OCI-LY1 (cell line): ENCODE measurements around the gene KIR2DL3.
"Not testable (repeated sequence)": the region's sequence is repeated elsewhere in the genome, so short reads cannot be mapped to it uniquely, and the experiment has no call there.

Source experiments
- H2AFZ ChIP-seq: fragments of 200-600 bp; sonication (generic), shearing (Covaris generic); 2 replicates; pipeline ENCODE4 v1.6.0; 2014; ENCODE audit warnings: antibody characterized with exemption, mild to moderate bottlenecking, low read length
- H3F3A ChIP-seq: fragments of 200-600 bp; sonication (generic), shearing (Covaris generic); 2 replicates; pipeline ENCODE4 v1.6.0; 2014; ENCODE audit warnings: mild to moderate bottlenecking, antibody characterized with exemption, low read length, moderate library complexity; ENCODE audit not compliant: insufficient read depth
- H3K27ac ChIP-seq: fragments of 200-600 bp; sonication (generic); 2 replicates; pipeline ENCODE4 v1.5.1; 2014; ENCODE audit warnings: low read length, mixed run types, mild to moderate bottlenecking, low read depth; ENCODE audit not compliant: poor library complexity, severe bottlenecking
- H3K27me3 ChIP-seq: fragments of 200-600 bp; sonication (generic); 2 replicates; pipeline ENCODE4 v1.6.0; 2014; ENCODE audit warnings: antibody characterized with exemption, mild to moderate bottlenecking, low read length, moderate library complexity; ENCODE audit not compliant: insufficient read depth
- H3K36me3 ChIP-seq: fragments of 200-600 bp; sonication (generic); 2 replicates; pipeline ENCODE4 v1.6.1; 2014; ENCODE audit warnings: mild to moderate bottlenecking, antibody characterized with exemption, low read length, moderate library complexity, mixed read lengths; ENCODE audit not compliant: insufficient read depth
- H3K4me1 ChIP-seq: fragments of 200-600 bp; sonication (generic); 2 replicates; pipeline ENCODE4 v1.5.1; 2014; ENCODE audit warnings: mild to moderate bottlenecking, low read length, moderate library complexity; ENCODE audit not compliant: insufficient read depth, severe bottlenecking
- H3K4me2 ChIP-seq: fragments of 200-600 bp; sonication (generic), shearing (Covaris generic); 2 replicates; pipeline ENCODE4 v1.6.1; 2014; ENCODE audit warnings: low read length
- H3K4me3 ChIP-seq: fragments of 200-600 bp; sonication (generic); 2 replicates; pipeline ENCODE4 v1.5.1; 2014; ENCODE audit warnings: low read length, low read depth, mild to moderate bottlenecking, mixed read lengths; ENCODE audit not compliant: poor library complexity, severe bottlenecking
- H3K79me2 ChIP-seq: fragments of 200-600 bp; shearing (Covaris generic); 2 replicates; pipeline ENCODE4 v1.6.1; 2016; ENCODE audit warnings: mixed run types, low read length, mixed read lengths; ENCODE audit not compliant: insufficient read depth
- H3K9ac ChIP-seq: fragments of 200-600 bp; sonication (generic), shearing (Covaris generic); 2 replicates; pipeline ENCODE4 v1.6.1; 2014; ENCODE audit warnings: mild to moderate bottlenecking, low read length, mixed read lengths
- H3K9me2 ChIP-seq: fragments of 200-600 bp; sonication (generic), shearing (Covaris generic); 2 replicates; pipeline ENCODE4 v1.6.1; 2014; ENCODE audit warnings: low read depth, mild to moderate bottlenecking, low read length, mixed read lengths
- H3K9me3 ChIP-seq: fragments of 200-600 bp; shearing (Covaris generic); 2 replicates; pipeline ENCODE4 v1.6.1; 2014; ENCODE audit warnings: low read length, mixed read lengths
- H4K20me1 ChIP-seq: fragments of 200-600 bp; sonication (generic), shearing (Covaris generic); 2 replicates; pipeline ENCODE4 v1.6.0; 2016; ENCODE audit warnings: mild to moderate bottlenecking, low read length; ENCODE audit not compliant: insufficient read depth

The KIR2DL3 gene

GRCh38 chr19:54770511-54770910, 32.2 kb downstream of the KIR2DL3 start:
- H3K27ac ChIP-seq, H3K4me3 ChIP-seq, H3K4me2 ChIP-seq, H3K27me3 ChIP-seq, H3K9ac ChIP-seq, H3F3A ChIP-seq, H3K9me2 ChIP-seq, H3K79me2 ChIP-seq, H3K36me3 ChIP-seq, H2AFZ ChIP-seq, H3K9me3 ChIP-seq, H4K20me1 ChIP-seq, H3K4me1 ChIP-seq: not testable (repeated sequence)

GRCh38 chr19:54771018-54771960, 33.0 kb downstream of the KIR2DL3 start:
- not testable (repeated sequence) for H3K4me1 ChIP-seq, H3K79me2 ChIP-seq, H3K27me3 ChIP-seq, H3K9ac ChIP-seq, H3K36me3 ChIP-seq, H3F3A ChIP-seq, H2AFZ ChIP-seq, H3K27ac ChIP-seq, H3K9me2 ChIP-seq, H3K4me2 ChIP-seq, H3K4me3 ChIP-seq, H4K20me1 ChIP-seq, H3K9me3 ChIP-seq

DNA sequence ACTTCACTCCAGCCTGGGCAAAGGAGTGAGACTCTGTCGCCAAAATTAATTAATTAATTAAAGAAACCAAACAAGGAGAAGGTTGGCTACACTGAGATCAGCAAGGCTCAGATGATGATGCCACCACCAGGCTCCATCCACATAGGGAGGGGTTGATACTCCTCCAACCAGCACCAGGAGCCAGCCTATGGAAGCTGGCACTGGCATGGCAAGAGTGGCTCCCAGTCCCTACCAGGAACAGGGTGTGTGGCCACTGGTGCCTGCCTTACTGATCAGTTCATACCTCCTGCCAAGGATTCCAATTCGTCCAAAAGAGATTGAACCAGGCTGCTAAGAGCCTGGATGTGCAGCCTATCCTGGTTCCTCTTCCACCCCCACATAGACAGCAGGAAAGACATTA, 34.4 kb downstream of the KIR2DL3 start:
- H3K9me3 ChIP-seq, H4K20me1 ChIP-seq, H3K4me3 ChIP-seq, H3K9me2 ChIP-seq, H3K27me3 ChIP-seq, H3K79me2 ChIP-seq, H3K27ac ChIP-seq, H2AFZ ChIP-seq, H3F3A ChIP-seq, H3K4me1 ChIP-seq, H3K36me3 ChIP-seq, H3K9ac ChIP-seq, H3K4me2 ChIP-seq: not testable (repeated sequence)

- not testable (repeated sequence) for H3K4me1 ChIP-seq, H3K36me3 ChIP-seq, H3K9ac ChIP-seq, H3K9me3 ChIP-seq, H3K9me2 ChIP-seq, H3K4me2 ChIP-seq, H3K27ac ChIP-seq, H2AFZ ChIP-seq, H3F3A ChIP-seq, H3K79me2 ChIP-seq, H3K27me3 ChIP-seq, H4K20me1 ChIP-seq, H3K4me3 ChIP-seq
These were observed 36.9 kb downstream of the KIR2DL3 start for GRCh38 chr19:54775095-54775815.

GRCh38 chr19:54775830-54776229, 37.5 kb downstream of the KIR2DL3 start:
- not testable (repeated sequence) for H4K20me1 ChIP-seq, H3K4me2 ChIP-seq, H3K36me3 ChIP-seq, H3K4me3 ChIP-seq, H3K27me3 ChIP-seq, H3K9me2 ChIP-seq, H3K27ac ChIP-seq, H3K9me3 ChIP-seq, H3F3A ChIP-seq, H3K9ac ChIP-seq, H3K4me1 ChIP-seq, H2AFZ ChIP-seq, H3K79me2 ChIP-seq

GRCh38 chr19:54777851-54778250, 39.5 kb downstream of the KIR2DL3 start:
- not testable (repeated sequence) for H3F3A ChIP-seq

GRCh38 chr19:54778896-54779295, 40.6 kb downstream of the KIR2DL3 start:
- not testable (repeated sequence) for H3K9me2 ChIP-seq, H3K36me3 ChIP-seq, H3K9ac ChIP-seq, H3K79me2 ChIP-seq, H4K20me1 ChIP-seq, H2AFZ ChIP-seq, H3F3A ChIP-seq, H3K27me3 ChIP-seq, H3K4me3 ChIP-seq, H3K9me3 ChIP-seq, H3K4me1 ChIP-seq, H3K27ac ChIP-seq, H3K4me2 ChIP-seq

More at GRCh38 chr19:54777851-54778250, 39.5 kb downstream of the KIR2DL3 start:
- not testable (repeated sequence) for H3K9me2 ChIP-seq, H3K4me2 ChIP-seq, H3K36me3 ChIP-seq, H2AFZ ChIP-seq, H4K20me1 ChIP-seq, H3K4me3 ChIP-seq, H3K79me2 ChIP-seq, H3K9me3 ChIP-seq, H3K9ac ChIP-seq, H3K27ac ChIP-seq, H3K4me1 ChIP-seq, H3K27me3 ChIP-seq
